Measurements from ENCODE around the gene CLASP2. TPM values are rescaled to one million over a fixed set of nuclear protein-coding genes. Genes with fewer than 3 reads are reported as not detected.
A peak's percentile ranks its signal among the peaks of the same experiment; 100 is the strongest.

The CLASP2 gene
- total and polyA plus RNA-seq, 2 of the 4 experiments (the other 2 are of a cell fraction), result 11.9 to 49.1 TPM

- H2BK120ac ChIP-seq (ENCODE audit: low read depth, low read length), result no peak overlapping the region
- no peaks in the 10 kb centered on the region for H3K9me1 ChIP-seq (ENCODE audit: insufficient read depth, low read length)
- in situ Hi-C loops (cut with MboI; ENCODE audit: low sequenced_read_pairs) (no loop called here), dilution Hi-C loops (cut with HindIII; ENCODE audit: low sequenced_read_pairs, unreplicated experiment) (no loop called here), intact Hi-C loops (cut with micrococcal nuclease) (no loop called here)
- WGBS, 2 experiments (ENCODE audit: extremely low coverage in 2 of 2, insufficient read length in 1 of 2), result no CpG with 5 or more reads among the region's 2 CpGs
- H2BK5ac ChIP-seq (ENCODE audit: low read depth, low read length, poor library complexity, severe bottlenecking), result no peak overlapping the region
- no peak overlapping the region for H2BK20ac ChIP-seq (ENCODE audit: low read depth, low read length)
- no peak overlapping the region for H2AFZ ChIP-seq (replicated peaks; ENCODE audit: low read length, poor library complexity)
- no peak overlapping the region for H3K4me3 ChIP-seq (ENCODE audit: insufficient read depth, low read depth, low read length)
- CTCF ChIA-PET, result no interaction called here
- H3K4ac ChIP-seq (ENCODE audit: low read depth, low read length), result no peak overlapping the region
- no peak overlapping the region for H4K5ac ChIP-seq (ENCODE audit: low read depth, low read length)
- H3K23ac ChIP-seq (ENCODE audit: low read depth, low read length), result no peak overlapping the region
- no peak overlapping the region for H2AK5ac ChIP-seq (ENCODE audit: low read depth, low read length)
- POLR2A ChIA-PET (ENCODE audit: unreplicated experiment), result interaction anchor here (0.7 kb wide), 1 partner anchor 495 kb away, joined by 12 read pairs; no protein-coding TSS in a partner anchor
- H3K27ac ChIP-seq (ENCODE audit: insufficient read depth, low read length), result no peak overlapping the region
- H3K27me3 ChIP-seq (ENCODE audit: control insufficient read depth, insufficient read depth, low read length), result no peaks in the 10 kb centered on the region
- no peak overlapping the region for H3K9ac ChIP-seq (ENCODE audit: low read depth, low read length)
- no peak overlapping the region for H2AK9ac ChIP-seq (replicated peaks; ENCODE audit: low read depth, low read length, poor library complexity)
- H3K14ac ChIP-seq (replicated peaks; ENCODE audit: low read depth, low read length), result no peak overlapping the region
- H4K20me1 ChIP-seq (ENCODE audit: insufficient read depth, low read length), result no peaks in the 10 kb centered on the region
- H2BK15ac ChIP-seq (ENCODE audit: low read depth, low read length), result no peak overlapping the region
- no peak for ATAC-seq (ENCODE audit: low read depth)
- H3K56ac ChIP-seq (ENCODE audit: extremely low read depth, insufficient read depth, low read length), result no peak overlapping the region
- H3K79me1 ChIP-seq (ENCODE audit: low read depth in 1 of 2, low read length in 2 of 2), result no peaks in the 10 kb centered on the region
- H3K4me2 ChIP-seq (ENCODE audit: low read depth, low read length), result no peak overlapping the region
- TF ChIP-seq CEBPB (IDR thresholded peaks at IDR 0.05; ENCODE audit: low read depth, low read length) (0 out of 2 replicates have a peak, but pooled peaks have one; percentile 27), BHLHE40 (IDR thresholded peaks at IDR 0.05; ENCODE audit: low read depth, low read length) (no peak)
- H4K91ac ChIP-seq (ENCODE audit: insufficient read depth, low read depth, low read length), result no peak overlapping the region
- no peaks in the 10 kb centered on the region for H3K9me3 ChIP-seq (ENCODE audit: control insufficient read depth, insufficient read depth, low read length)
- H3K18ac ChIP-seq (ENCODE audit: low read depth, low read length), result no peak overlapping the region
- DNase-seq, result no peak
- H4K8ac ChIP-seq (ENCODE audit: low read depth in 2 of 2, low read length in 2 of 2), result no peak overlapping the region
- BruUV-seq (replicated peaks), result no TSS peak
- no peaks in the 10 kb centered on the region for H3K4me1 ChIP-seq (ENCODE audit: control insufficient read depth, insufficient read depth, low read length)
- no peaks in the 10 kb centered on the region for H3K36me3 ChIP-seq (ENCODE audit: control insufficient read depth, insufficient read depth, low read length)
Observed at GRCh38 chr3:33474896-33475295, 243.2 kb downstream of the CLASP2 start.

Data from IMR-90 (cell line).